Loucy (cell line): ENCODE measurements around the gene TMIE.

Experiments used
- H2AFZ ChIP-seq: fragments of 200-600 bp; sonication (generic); 2 replicates; pipeline ENCODE4 v1.6.0; 2016; ENCODE audit warnings: antibody characterized with exemption, mild to moderate bottlenecking, low read length, moderate library complexity
- H3F3A ChIP-seq: fragments of 200-600 bp; 2 replicates; pipeline ENCODE4 v1.6.0; 2016; ENCODE audit warnings: antibody characterized with exemption, low read depth, mild to moderate bottlenecking
- H3K27me3 ChIP-seq: fragments of 200-600 bp; sonication (generic); 2 replicates; pipeline ENCODE4 v1.6.1; 2014; ENCODE audit warnings: low read length, mild to moderate bottlenecking; ENCODE audit not compliant: insufficient read depth, poor library complexity, severe bottlenecking
- H3K36me3 ChIP-seq: fragments of 200-600 bp; sonication (generic); 2 replicates; pipeline ENCODE4 v1.6.1; 2016; ENCODE audit warnings: low read length; ENCODE audit not compliant: insufficient read depth
- H3K4me1 ChIP-seq: fragments of 200-600 bp; sonication (generic); 2 replicates; pipeline ENCODE4 v1.5.1; 2014; ENCODE audit warnings: low read length, mild to moderate bottlenecking; ENCODE audit not compliant: insufficient read depth, poor library complexity, severe bottlenecking
- H3K4me2 ChIP-seq: fragments of 200-600 bp; sonication (generic); 2 replicates; pipeline ENCODE4 v1.6.0; 2014; ENCODE audit warnings: antibody characterized with exemption, low read length, low read depth, mild to moderate bottlenecking; ENCODE audit not compliant: poor library complexity, severe bottlenecking
- H3K4me3 ChIP-seq: fragments of 200-600 bp; sonication (generic); 2 replicates; pipeline ENCODE4 v1.5.1; 2014; ENCODE audit warnings: low read length, mild to moderate bottlenecking, mixed read lengths; ENCODE audit not compliant: poor library complexity, severe bottlenecking
- H3K79me2 ChIP-seq: fragments of 200-600 bp; sonication (generic); 2 replicates; pipeline ENCODE4 v1.6.1; 2014; ENCODE audit warnings: low read length; ENCODE audit not compliant: insufficient read depth
- H3K9ac ChIP-seq: fragments of 200-600 bp; sonication (generic); 2 replicates; pipeline ENCODE4 v1.6.0; 2014; ENCODE audit warnings: mild to moderate bottlenecking, low read depth, low read length, moderate library complexity; ENCODE audit not compliant: poor library complexity, severe bottlenecking
- H3K9me2 ChIP-seq: fragments of 200-600 bp; sonication (generic); replicated peaks from 2 replicates; pipeline ENCODE4 v1.6.1; 2016; ENCODE audit warnings: low read depth, low read length, mixed read lengths
- H3K9me3 ChIP-seq: fragments of 200-600 bp; sonication (generic); 2 replicates; pipeline ENCODE4 v1.6.1; 2014; ENCODE audit warnings: mild to moderate bottlenecking, antibody characterized with exemption, low read length, low read depth; ENCODE audit not compliant: insufficient read depth
- H4K20me1 ChIP-seq: fragments of 200-600 bp; sonication (generic); 2 replicates; pipeline ENCODE4 v1.6.0; 2014; ENCODE audit warnings: antibody characterized with exemption, low read length, mild to moderate bottlenecking; ENCODE audit not compliant: insufficient read depth, poor library complexity, severe bottlenecking
- EZH2phosphoT487 ChIP-seq: fragments of 200-600 bp; IDR thresholded peaks from 2 replicates; pipeline ENCODE4 v1.6.1; 2018; ENCODE audit warnings: antibody characterized with exemption, mild to moderate bottlenecking, moderate library complexity, borderline replicate concordance
- TF ChIP-seq, protein P1 (sequence below): fragments of 200-600 bp; sonication (generic); conservative IDR thresholded peaks from 2 replicates; pipeline ENCODE4 v1.5.1; 2014; ENCODE audit warnings: mild to moderate bottlenecking, antibody characterized with exemption, low read length

TMIE gene

DNA sequence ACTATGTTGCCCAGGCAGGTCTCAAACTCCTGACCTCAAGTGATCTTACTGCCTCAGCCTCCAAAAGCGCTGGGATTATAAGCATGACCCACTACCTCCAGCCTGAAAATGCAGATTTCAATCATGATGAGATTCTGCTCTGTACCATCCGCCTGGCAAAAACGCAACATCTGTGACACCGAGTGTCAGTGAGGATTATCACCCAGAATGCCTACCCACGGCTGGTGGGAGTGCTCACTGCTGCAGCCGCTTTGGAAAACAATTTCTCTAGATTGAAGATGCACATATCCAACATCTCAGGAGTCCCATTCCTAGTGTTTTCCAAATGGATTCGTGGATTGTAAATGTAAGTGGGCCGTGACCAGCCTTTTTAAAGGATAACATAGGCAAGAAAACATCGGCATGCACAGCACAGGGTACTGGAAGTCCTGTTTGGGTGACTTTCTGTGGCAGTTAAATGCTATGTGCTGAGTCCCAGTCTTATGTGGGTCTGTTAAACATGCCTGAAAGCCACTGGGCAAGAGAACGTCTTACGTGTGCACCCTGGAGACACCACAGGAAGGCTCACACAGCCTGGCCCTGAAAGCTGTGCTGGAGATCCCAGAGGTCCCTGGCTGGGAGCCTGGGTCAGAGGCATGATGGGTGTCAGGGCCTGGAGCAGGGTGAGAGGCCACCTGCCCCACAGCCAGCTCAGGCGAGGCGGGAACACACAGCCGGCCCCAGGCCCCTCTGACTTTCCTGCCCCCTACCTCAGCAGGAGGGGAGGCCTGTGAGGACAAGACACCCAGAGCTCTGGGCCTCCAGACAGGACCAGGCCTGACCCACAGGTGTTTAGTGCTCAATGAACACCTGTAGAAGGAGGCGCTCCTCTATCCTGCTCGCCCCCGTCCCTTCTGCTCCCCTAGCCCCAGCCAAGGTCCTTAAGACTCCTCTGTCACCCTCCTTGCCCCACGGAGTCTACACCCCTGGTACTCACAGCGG, 15.6 kb downstream of the TMIE start:
- Histone ChIP-seq H4K20me1 (no peaks in the 10 kb centered on the region), H3K4me2 (no peak overlapping the region), H3K9ac (no peak overlapping the region), H3K4me3 (no peak overlapping the region), H3F3A (no peaks in the 10 kb centered on the region), H3K27me3 (no peaks in the 10 kb centered on the region), H3K9me3 (no peaks in the 10 kb centered on the region), H3K9me2 (no peaks in the 10 kb centered on the region), H3K36me3 (no peaks in the 10 kb centered on the region), H3K4me1 (no peaks in the 10 kb centered on the region), H3K79me2 (no peaks in the 10 kb centered on the region), H2AFZ (no peak overlapping the region)
- TF ChIP-seq, protein P1, sequence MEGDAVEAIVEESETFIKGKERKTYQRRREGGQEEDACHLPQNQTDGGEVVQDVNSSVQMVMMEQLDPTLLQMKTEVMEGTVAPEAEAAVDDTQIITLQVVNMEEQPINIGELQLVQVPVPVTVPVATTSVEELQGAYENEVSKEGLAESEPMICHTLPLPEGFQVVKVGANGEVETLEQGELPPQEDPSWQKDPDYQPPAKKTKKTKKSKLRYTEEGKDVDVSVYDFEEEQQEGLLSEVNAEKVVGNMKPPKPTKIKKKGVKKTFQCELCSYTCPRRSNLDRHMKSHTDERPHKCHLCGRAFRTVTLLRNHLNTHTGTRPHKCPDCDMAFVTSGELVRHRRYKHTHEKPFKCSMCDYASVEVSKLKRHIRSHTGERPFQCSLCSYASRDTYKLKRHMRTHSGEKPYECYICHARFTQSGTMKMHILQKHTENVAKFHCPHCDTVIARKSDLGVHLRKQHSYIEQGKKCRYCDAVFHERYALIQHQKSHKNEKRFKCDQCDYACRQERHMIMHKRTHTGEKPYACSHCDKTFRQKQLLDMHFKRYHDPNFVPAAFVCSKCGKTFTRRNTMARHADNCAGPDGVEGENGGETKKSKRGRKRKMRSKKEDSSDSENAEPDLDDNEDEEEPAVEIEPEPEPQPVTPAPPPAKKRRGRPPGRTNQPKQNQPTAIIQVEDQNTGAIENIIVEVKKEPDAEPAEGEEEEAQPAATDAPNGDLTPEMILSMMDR: no peak
- TF ChIP-seq EZH2phosphoT487: no peak

GRCh38 chr3:46717447-46718231, 16.4 kb downstream of the TMIE start, which contains the start of gene PRSS50:
TSS of gene PRSS50 (minus strand) at chr3:46717869. CDS start at chr3:46717824, 45 bp downstream.
- Histone ChIP-seq H3K79me2 (no peaks in the 10 kb centered on the region), H4K20me1 (no peaks in the 10 kb centered on the region), H3K9ac (no peak within 1 kb of the TSS), H3K9me2 (no peaks in the 10 kb centered on the region), H3K9me3 (no peaks in the 10 kb centered on the region), H3K36me3 (no peaks in the 10 kb centered on the region), H3K27me3 (no peaks in the 10 kb centered on the region), H3F3A (no peaks in the 10 kb centered on the region), H3K4me3 (no peak within 1 kb of the TSS), H2AFZ (no peak within 1 kb of the TSS), H3K4me1 (no peaks in the 10 kb centered on the region), H3K4me2 (no peak within 1 kb of the TSS)
- TF ChIP-seq EZH2phosphoT487: no peak
- TF ChIP-seq, protein P1: peak; percentile 50

GRCh38 chr3:46719044-46719565, 17.9 kb downstream of the TMIE start:
- Histone ChIP-seq H3K36me3 (no peaks in the 10 kb centered on the region), H3K9me2 (no peaks in the 10 kb centered on the region), H3K27me3 (no peaks in the 10 kb centered on the region), H4K20me1 (no peaks in the 10 kb centered on the region), H2AFZ (no peak overlapping the region), H3F3A (no peaks in the 10 kb centered on the region), H3K9ac (no peak overlapping the region), H3K4me1 (no peaks in the 10 kb centered on the region), H3K4me2 (no peak overlapping the region), H3K9me3 (no peaks in the 10 kb centered on the region), H3K4me3 (no peak overlapping the region), H3K79me2 (no peaks in the 10 kb centered on the region)
- TF ChIP-seq, protein P1: no peak
- no peak for TF ChIP-seq EZH2phosphoT487
